Fibroblast of lung (primary cell): Measurements from ENCODE around the gene PMF1.

Source experiments
- EZH2 ChIP-seq: IDR thresholded peaks from 2 replicates; pipeline ENCODE4 v1.5.1; 2012; ENCODE audit warnings: low read length, control low read depth, mild to moderate bottlenecking; ENCODE audit errors: missing control alignments
- TF ChIP-seq, protein P1 (sequence below), 2 donors: IDR thresholded peaks in 1 of 2; conservative IDR thresholded peaks in 1 of 2; 1 replicate in 1 of 2; 2 replicates in 1 of 2; pipeline ENCODE4 v1.5.1; 2011 to 2012; ENCODE audit warnings: low read length in 2 of 2, control low read depth in 1 of 2, inconsistent platforms in 1 of 2, low read depth in 1 of 2, mild to moderate bottlenecking in 1 of 2

DNA sequence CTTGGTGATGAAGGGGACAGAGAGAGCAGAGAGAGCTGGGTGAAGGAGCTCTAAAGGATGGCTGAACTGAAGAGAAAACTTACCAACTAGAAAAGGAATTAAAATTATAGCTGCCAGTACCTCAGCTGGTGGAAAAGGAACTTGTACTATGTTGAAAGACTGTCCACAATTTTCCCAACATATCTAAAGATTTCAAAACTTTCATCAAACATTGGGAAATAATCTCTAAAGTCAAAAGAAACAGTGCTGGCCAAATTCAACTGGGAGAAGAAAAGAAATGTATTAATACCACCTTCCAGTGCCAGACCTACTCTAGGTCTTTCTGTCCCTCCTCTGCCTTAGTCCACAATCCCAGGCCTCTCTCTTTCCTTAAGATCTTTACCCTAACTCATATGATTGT lies 63.7 kb downstream of the PMF1 start:
- TF ChIP-seq, protein P1, sequence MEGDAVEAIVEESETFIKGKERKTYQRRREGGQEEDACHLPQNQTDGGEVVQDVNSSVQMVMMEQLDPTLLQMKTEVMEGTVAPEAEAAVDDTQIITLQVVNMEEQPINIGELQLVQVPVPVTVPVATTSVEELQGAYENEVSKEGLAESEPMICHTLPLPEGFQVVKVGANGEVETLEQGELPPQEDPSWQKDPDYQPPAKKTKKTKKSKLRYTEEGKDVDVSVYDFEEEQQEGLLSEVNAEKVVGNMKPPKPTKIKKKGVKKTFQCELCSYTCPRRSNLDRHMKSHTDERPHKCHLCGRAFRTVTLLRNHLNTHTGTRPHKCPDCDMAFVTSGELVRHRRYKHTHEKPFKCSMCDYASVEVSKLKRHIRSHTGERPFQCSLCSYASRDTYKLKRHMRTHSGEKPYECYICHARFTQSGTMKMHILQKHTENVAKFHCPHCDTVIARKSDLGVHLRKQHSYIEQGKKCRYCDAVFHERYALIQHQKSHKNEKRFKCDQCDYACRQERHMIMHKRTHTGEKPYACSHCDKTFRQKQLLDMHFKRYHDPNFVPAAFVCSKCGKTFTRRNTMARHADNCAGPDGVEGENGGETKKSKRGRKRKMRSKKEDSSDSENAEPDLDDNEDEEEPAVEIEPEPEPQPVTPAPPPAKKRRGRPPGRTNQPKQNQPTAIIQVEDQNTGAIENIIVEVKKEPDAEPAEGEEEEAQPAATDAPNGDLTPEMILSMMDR (conservative IDR thresholded peaks at IDR 0.05 in 1 of 2, IDR thresholded peaks at IDR 0.05 in 1 of 2; ENCODE audit: low read depth in 1 of 2, low read length in 2 of 2), result no peak
- no peak for TF ChIP-seq EZH2
